Amniotic stem cell (primary cell): ENCODE measurements around the gene DHRSX.
"Not testable (repeated sequence)": the region's sequence is repeated elsewhere in the genome, so short reads cannot be mapped to it uniquely, and the experiment has no call there.

Experiments used
- DNase-seq: peaks from one replicate; lab custom pipeline; 2025; lab: John Stamatoyannopoulos, UW

DHRSX gene

GRCh38 chrX:2350036-2350435, 150.7 kb downstream of the DHRSX start:
- not testable (repeated sequence) for DNase-seq

DNA sequence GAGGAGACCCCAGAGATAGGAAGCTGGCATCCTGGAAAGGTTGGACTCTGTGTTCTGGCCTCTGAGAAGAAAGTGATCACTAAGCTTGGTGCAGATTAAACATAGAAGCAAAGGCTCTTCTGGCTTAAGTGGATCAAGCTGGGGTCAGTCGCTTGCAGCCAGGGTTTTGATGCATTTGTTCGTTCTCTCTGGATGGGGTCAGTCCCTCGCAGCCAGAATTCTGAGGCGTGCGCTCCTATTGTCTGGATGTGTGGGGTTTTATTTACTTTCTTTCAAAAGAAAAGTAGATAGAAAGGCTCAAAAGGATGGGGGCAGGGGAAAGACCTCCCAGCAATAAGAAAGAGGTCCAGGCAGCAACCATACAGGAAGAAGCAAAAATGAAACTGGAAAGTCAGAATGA, 152.6 kb downstream of the DHRSX start:
- no peak for DNase-seq

- no peak for DNase-seq
These were observed 154.6 kb downstream of the DHRSX start for GRCh38 chrX:2346158-2346557.

- DNase-seq, result no peak
These were observed 155.2 kb downstream of the DHRSX start for GRCh38 chrX:2345562-2345961.

GRCh38 chrX:2343413-2343812, 157.4 kb downstream of the DHRSX start:
- no peak for DNase-seq

- no peak for DNase-seq
These were observed 157.9 kb downstream of the DHRSX start for GRCh38 chrX:2342874-2343273.

DNA sequence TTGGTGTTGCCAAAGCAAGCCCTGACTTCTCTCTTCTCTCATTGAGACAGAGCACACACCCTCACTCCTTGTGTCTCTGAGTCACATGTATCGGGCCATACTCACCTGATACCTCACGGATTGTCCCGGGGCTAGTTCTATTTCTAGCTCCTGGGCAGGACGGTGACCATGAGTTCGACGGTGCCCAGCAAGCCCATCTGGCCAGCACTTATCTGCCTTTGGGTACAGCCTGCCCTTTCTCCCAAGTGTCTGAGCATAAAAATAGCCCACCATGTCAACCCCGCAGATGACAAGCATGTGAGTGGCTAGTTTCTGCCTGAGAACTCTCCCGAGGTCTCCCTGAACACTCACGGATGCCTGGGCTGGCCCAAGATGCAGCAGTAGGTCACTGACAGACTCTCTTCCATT, 158.5 kb downstream of the DHRSX start:
- no peak for DNase-seq

DNA sequence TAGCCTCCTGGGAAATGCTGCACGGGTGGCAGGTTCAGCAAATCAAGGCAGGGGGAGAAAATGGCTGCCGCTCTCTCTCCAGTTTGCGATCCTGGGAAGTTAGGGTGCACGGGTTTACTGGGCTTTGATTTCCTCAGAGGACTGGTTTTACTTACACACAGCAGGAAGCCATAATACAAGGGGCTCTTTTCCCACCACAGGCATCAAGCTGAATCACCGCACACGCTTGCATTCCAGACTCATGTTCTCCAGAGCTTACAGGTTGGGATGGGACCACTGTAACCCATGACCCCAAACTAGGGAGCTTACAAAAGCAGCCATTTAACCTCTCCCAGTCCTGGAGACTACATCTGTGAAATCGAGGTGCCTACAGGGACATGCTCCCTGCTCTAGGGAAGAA, 159.8 kb downstream of the DHRSX start:
- DNase-seq, result no peak

GRCh38 chrX:2336181-2336580, 164.6 kb downstream of the DHRSX start:
- no peak for DNase-seq

- no peak for DNase-seq
These were observed 166.5 kb downstream of the DHRSX start for GRCh38 chrX:2334237-2334636.

- DNase-seq, result no peak
These were observed 168.5 kb downstream of the DHRSX start for GRCh38 chrX:2332252-2332651.

DNA sequence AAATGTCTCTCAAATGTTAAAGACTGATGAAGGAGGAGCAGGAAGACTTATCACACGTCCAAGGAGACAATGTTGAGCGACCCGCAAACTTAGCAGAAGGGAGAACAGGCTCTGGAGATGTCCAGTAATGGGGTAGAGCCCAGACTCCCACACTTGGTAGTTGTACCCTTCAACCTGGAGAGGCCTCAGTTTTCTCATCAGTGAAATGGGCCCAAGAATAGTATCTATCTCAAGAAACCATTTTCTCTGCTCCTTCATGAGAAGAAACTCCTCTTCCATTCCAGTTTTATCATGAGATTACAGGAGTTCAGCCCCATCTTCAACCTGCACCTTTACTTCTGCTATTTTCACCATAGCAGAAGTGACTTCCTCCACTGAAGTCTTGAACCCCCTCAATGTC, 169.9 kb downstream of the DHRSX start:
- DNase-seq, result no peak

- no peak for DNase-seq
These were observed 170.3 kb downstream of the DHRSX start for GRCh38 chrX:2330487-2330886.

GRCh38 chrX:2327423-2327822, 173.4 kb downstream of the DHRSX start:
- no peak for DNase-seq

DNA sequence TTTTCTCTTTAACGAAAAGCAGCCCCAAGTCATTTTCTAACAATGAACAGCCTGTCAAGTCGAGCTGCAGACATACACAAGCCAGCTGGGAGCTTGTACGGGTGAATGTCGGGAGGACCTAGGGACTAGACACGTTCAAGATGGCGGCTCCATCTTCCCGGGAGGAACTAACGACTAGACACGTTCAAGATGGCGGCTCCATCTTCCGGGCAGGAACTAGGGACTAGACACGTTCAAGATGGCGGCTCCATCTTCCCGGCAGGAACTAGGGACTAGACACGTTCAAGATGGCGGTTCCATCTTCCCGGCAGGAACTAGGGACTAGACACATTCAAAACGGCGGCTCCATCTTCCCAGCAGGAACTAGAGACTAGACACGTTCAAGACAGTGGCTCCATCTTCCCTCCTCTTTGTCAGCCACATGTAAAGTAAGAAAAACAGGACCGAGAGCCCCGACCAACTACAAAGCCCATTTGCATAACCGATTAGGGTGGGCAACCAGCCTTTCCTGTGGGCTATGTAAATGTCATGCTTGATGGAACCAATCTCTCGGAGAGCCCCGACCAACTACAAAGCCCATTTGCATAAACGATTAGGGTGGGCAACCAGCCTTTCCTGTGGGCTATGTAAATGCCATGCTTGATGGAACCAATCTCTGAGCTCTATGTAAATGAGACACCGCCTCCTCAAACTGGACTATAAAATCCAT, 175.5 kb downstream of the DHRSX start:
- DNase-seq, result no peak

DNA sequence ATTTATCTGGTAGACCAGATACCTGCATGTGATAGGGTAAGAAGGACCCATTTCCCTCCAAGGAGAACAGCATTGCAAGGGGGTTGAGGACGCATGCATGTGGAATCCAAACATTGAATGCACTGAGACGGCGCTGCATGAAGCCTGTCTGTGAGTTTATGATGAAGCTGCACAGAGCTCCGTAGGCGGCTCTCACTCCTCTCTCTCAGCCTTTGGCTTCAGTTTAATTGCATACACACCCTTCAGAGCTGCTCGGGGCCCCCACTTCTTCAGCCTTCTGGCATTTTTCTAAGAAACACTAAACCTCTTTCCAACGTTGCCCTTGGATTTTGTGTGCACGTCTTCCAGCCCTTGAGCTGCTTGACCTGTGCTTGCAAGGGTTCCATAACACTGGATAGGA, 176.6 kb downstream of the DHRSX start:
- no peak for DNase-seq

DNA sequence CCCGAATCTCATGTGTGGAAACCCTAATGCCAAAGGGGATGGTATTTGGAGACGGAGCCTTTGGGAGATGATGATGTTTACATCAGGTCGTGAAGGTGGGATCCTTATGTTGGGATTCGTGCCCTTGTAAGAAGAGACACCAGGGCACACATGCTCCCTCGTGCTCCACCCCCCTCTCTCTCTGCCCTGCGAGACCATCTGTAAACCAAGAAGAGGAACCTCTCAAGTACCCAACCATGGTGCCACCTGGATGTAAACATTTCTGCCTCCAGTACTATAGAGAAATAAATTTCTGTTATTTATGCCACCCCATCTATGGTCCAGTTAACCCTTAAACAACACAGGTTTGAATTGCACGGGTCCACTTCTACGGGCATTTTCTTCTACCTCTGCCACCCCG, 179.4 kb downstream of the DHRSX start:
- no peak for DNase-seq

GRCh38 chrX:2320580-2321327, 180.0 kb downstream of the DHRSX start:
- no peak for DNase-seq

- DNase-seq, result no peak
These were observed 180.7 kb downstream of the DHRSX start for GRCh38 chrX:2320089-2320488.

GRCh38 chrX:2318371-2318770, 182.4 kb downstream of the DHRSX start:
- no peak for DNase-seq

DNA sequence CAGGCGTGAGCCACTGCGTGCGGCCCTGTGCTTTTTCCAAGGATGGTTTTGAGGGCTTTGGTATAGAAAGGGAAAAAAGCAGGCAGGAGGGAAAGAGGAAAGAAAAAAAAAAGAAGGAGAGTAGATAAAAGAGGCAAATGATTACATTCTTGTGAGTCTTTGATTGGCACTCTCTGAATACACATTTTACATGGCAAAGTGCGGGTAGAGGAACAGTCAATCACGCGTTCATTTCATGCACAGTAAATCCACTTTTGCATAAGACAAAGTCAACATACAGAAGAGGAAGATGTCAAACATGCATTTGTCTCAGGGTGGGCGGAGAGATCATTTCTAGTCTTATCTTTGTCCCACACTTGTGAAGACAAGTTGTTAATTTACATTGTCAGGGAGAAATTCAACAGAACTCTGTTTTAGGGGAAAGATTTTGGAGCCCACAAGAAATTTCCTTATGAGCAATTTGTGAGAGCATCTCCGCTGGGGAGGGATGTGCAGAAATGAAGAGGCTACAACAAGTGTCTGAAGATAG, 183.2 kb downstream of the DHRSX start:
- DNase-seq, result no peak

DNA sequence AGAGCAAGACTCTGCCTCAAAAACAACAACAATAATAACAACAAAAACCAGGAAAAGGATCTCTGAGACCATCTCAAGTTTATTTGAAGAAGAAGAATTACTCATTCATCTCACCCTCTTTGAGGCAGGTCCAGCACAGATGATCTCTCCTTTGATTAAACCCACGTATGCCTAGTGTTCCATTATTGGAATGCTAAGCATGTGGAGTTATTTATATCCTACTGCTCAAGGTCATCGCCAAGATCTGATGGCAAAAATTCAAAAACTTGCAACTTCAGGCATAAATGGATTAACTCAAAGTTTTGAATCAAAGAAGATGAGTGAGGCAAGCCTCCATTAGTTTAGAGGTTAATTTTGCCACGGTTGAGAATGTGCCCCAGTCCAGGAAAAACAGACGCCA, 184.2 kb downstream of the DHRSX start:
- DNase-seq, result no peak

- DNase-seq, result no peak
These were observed 185.3 kb downstream of the DHRSX start for GRCh38 chrX:2315434-2315833.
